Neural cell (in vitro differentiated cells): Measurements from ENCODE around the gene CCIN. TPM values are rescaled to one million over a fixed set of nuclear protein-coding genes. Genes with fewer than 3 reads are reported as not detected.

Experiments used
- polyA plus RNA-seq: library from polyadenylated mRNA; depleted of rRNA; stranded (reverse); fragments of >200 nt; gene quantifications from 2 replicates; pipeline ENCODE4 v1.2.3, GENCODE V29; 2014

CCIN gene
- polyA plus RNA-seq, 1 donor from 2014 or later, result not detected

Other genes with a start within 250 kb of the CCIN start
- gene OR2S2, start 211.2 kb upstream of the CCIN start, polyA plus RNA-seq, result not detected in 2 replicates
- 6.9 and 10.2 TPM in 2 replicates for gene RECK, start 132.5 kb upstream of the CCIN start, polyA plus RNA-seq
- gene GLIPR2, start 32.7 kb upstream of the CCIN start, polyA plus RNA-seq, result 8.0 and 16.1 TPM in 2 replicates
- gene CLTA, start 21.5 kb downstream of the CCIN start, polyA plus RNA-seq, result 420 and 461 TPM in 2 replicates
- 22.7 and 29.2 TPM in 2 replicates for gene GNE, start 89.1 kb downstream of the CCIN start, polyA plus RNA-seq
- 53.7 and 61.9 TPM in 2 replicates for gene RNF38, start 230.9 kb downstream of the CCIN start, polyA plus RNA-seq